Natural killer cell (primary cell): Measurements from ENCODE around the gene HOXD9. TPM values are rescaled to one million over a fixed set of nuclear protein-coding genes. Genes with fewer than 3 reads are reported as not detected.

ENCODE experiments used
- ATAC-seq, 3 donors: fragments of 150-1000 bp in 2 of 3; fragments of 200-7000 bp in 1 of 3; cut with Tn5 transposase; 1 replicate in 1 of 3; 2 replicates in 2 of 3; pipeline ENCODE4 v1.10.0; 2021; ENCODE audit warnings: mild to moderate bottlenecking in 2 of 3, moderate library complexity in 2 of 3
- DNase-seq, 2 donors: peaks; one replicate each; pipeline versions ENCODE4 v3.0.0 to v3.0.0-alpha.2; 2013 to 2021; ENCODE audit warnings: mixed read lengths in 1 of 2
- H3K27ac ChIP-seq: one replicate; pipeline ENCODE4 v1.5.1; 2013; ENCODE audit warnings: mild to moderate bottlenecking, low read length
- H3K27me3 ChIP-seq: one replicate; pipeline ENCODE4 v1.6.1; 2013; ENCODE audit warnings: low read length; ENCODE audit not compliant: control insufficient read depth, insufficient read depth
- H3K36me3 ChIP-seq: one replicate; pipeline ENCODE4 v1.6.1; 2013; ENCODE audit warnings: low read length; ENCODE audit not compliant: control insufficient read depth, insufficient read depth
- H3K4me1 ChIP-seq: one replicate; pipeline ENCODE4 v1.6.1; 2013; ENCODE audit warnings: low read length; ENCODE audit not compliant: control insufficient read depth, insufficient read depth
- H3K4me3 ChIP-seq: one replicate; pipeline ENCODE4 v1.5.1; 2013; ENCODE audit warnings: low read length
- H3K9me3 ChIP-seq: one replicate; pipeline ENCODE4 v1.6.1; 2013; ENCODE audit warnings: low read length; ENCODE audit not compliant: control insufficient read depth, insufficient read depth
- H3K27ac Mint-ChIP-seq, 2 donors: one replicate each; pipeline ENCODE4 v1.8.0; 2022; ENCODE audit warnings: mild to moderate bottlenecking in 2 of 2, mixed read lengths in 2 of 2, moderate library complexity in 1 of 2
- H3K27me3 Mint-ChIP-seq, 2 donors: one replicate each; pipeline ENCODE4 v1.8.0; 2022; ENCODE audit warnings: low read depth in 2 of 2, mixed read lengths in 2 of 2
- H3K36me3 Mint-ChIP-seq: one replicate; pipeline ENCODE4 v1.8.0; 2022; ENCODE audit warnings: mixed read lengths
- H3K4me1 Mint-ChIP-seq, 2 donors: one replicate each; pipeline ENCODE4 v1.8.0; 2022; ENCODE audit warnings: mixed read lengths in 2 of 2
- H3K4me3 Mint-ChIP-seq: one replicate; pipeline ENCODE4 v1.8.0; 2022; ENCODE audit warnings: mild to moderate bottlenecking, moderate library complexity, mixed read lengths
- H3K9me3 Mint-ChIP-seq, 2 donors: one replicate each; pipeline ENCODE4 v1.8.0; 2022; ENCODE audit warnings: mixed read lengths in 2 of 2
- WGBS: methylation state at CpG from one replicate; pipeline ENCODE4 v1.1.7; 2013; ENCODE audit warnings: missing lambda C conversion rate; ENCODE audit not compliant: insufficient coverage; 5-methylcytosine and 5-hydroxymethylcytosine counted together
- intact Hi-C: fragments of 100-400 bp; cut with micrococcal nuclease; formaldehyde crosslinking; loops from one replicate; pipeline ENCODE4 v1.14.2; 2022
- total RNA-seq, 4 donors: library from RNA; stranded (reverse); fragments of 120-200 nt in 1 of 4; gene quantifications; one replicate each; pipeline versions ENCODE4 v1.2.3 to v1.2.4, GENCODE V29; 2013 to 2022
- TF ChIP-seq, protein P1 (sequence below): fragments of 200-600 bp; IDR thresholded peaks from one replicate; pipeline ENCODE4 v1.8.0; 2022; ENCODE audit warnings: antibody characterized with exemption

HOXD9 gene
- total RNA-seq, 3 donors from 2014 or later (not counting 1 experiment from before 2014, with no cell fraction given): not detected

DNA sequence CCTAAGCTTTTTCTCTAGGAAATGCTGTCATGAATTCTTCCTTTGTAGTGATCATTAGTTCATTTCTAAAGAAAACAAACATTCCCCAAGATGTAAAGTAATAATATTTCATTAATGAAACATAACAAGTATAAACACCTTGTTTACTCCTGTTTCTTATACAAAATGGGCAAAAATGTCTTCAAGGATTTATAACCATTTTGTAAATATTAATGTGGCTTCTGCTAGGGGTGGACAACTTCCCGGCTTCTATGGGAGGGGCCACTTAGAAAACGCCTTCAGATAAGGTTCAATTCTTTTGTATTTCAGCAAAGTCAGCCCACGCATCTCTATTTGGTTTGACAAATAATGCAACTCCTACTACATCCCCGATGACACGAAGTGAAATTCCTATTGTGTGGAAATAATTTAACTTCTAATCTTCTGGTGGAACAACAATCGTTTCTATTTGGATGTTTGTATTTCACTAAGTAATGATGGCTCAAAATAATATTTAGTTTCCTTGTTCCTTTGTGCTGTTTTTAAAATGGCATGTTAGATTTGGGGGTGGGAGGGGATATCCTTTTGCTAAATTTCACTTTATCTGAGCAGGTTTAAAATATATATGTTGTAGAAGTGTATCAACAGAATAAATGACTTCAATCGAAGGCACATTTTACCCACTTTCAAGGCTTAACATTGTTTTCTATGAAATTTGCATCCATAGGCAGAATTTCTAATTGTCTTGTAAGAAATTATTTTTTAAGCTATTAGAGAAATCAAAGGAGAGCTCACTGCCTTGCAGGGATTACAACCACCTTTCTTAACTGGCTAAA lies 51.3 kb downstream of the HOXD9 start:
- peaks cover 70% of the 10 kb centered on the region for H3K27me3 ChIP-seq
- H3K27ac ChIP-seq: no peak overlapping the region
- Mint-ChIP-seq H3K27ac (no peak overlapping the region), H3K4me3 (no peak overlapping the region), H3K4me1 (no peaks in the 10 kb centered on the region), H3K36me3 (no peaks in the 10 kb centered on the region), H3K9me3 (no peaks in the 10 kb centered on the region), H3K27me3 (peaks cover 67 to 74% of the 10 kb centered on the region in 2 donors)
- ATAC-seq (no peak), DNase-seq (no peak)
- TF ChIP-seq, protein P1, sequence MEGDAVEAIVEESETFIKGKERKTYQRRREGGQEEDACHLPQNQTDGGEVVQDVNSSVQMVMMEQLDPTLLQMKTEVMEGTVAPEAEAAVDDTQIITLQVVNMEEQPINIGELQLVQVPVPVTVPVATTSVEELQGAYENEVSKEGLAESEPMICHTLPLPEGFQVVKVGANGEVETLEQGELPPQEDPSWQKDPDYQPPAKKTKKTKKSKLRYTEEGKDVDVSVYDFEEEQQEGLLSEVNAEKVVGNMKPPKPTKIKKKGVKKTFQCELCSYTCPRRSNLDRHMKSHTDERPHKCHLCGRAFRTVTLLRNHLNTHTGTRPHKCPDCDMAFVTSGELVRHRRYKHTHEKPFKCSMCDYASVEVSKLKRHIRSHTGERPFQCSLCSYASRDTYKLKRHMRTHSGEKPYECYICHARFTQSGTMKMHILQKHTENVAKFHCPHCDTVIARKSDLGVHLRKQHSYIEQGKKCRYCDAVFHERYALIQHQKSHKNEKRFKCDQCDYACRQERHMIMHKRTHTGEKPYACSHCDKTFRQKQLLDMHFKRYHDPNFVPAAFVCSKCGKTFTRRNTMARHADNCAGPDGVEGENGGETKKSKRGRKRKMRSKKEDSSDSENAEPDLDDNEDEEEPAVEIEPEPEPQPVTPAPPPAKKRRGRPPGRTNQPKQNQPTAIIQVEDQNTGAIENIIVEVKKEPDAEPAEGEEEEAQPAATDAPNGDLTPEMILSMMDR: no peak
- 17% methylated on average over 4 of the region's 7 CpGs for WGBS
- intact Hi-C loops: no loop called here
- no peaks in the 10 kb centered on the region for H3K36me3 ChIP-seq
- no peak overlapping the region for H3K4me3 ChIP-seq
- H3K4me1 ChIP-seq: no peaks in the 10 kb centered on the region
- H3K9me3 ChIP-seq: no peaks in the 10 kb centered on the region

DNA sequence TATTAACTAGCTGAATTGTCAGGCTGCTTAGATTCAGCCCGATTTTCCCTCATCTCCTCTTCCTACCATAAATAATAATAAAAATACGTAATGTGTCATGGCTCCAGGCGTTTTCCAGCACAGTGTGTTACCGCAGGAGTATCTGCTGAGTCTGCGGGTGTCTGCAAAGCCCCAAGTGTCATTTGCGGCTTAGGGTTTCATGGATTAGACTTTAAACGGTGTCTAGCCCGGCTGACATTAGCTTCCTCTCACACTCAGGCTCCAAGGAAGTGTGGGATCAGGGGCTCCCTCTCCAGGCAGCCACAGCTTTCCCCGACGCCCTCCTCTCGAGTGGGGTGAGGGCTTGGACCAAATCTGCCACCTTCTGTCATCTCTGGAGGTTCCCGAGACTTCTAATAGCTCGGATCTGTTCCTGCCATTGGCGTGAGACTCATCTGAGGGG lies 51.9 kb downstream of the HOXD9 start:
- no peaks in the 10 kb centered on the region for H3K4me1 ChIP-seq
- Mint-ChIP-seq H3K36me3 (peaks cover 3% of the 10 kb centered on the region), H3K9me3 (no peaks in the 10 kb centered on the region), H3K27ac (no peak overlapping the region), H3K4me1 (no peaks in the 10 kb centered on the region), H3K27me3 (peaks cover 71 to 80% of the 10 kb centered on the region in 2 donors), H3K4me3 (no peak overlapping the region)
- no peak overlapping the region for H3K27ac ChIP-seq
- no peaks in the 10 kb centered on the region for H3K9me3 ChIP-seq
- ATAC-seq (no peak), DNase-seq (no peak)
- H3K4me3 ChIP-seq: no peak overlapping the region
- TF ChIP-seq, protein P1: no peak
- H3K36me3 ChIP-seq: no peaks in the 10 kb centered on the region
- 5% methylated on average over 14 of the region's 14 CpGs for WGBS
- H3K27me3 ChIP-seq: peaks cover 73% of the 10 kb centered on the region
- intact Hi-C loops: no loop called here

Other genes starting within 250 kb of the HOXD9 start
- gene LNPK, start 120.5 kb upstream of the HOXD9 start, total RNA-seq: 10 to 100 TPM; 23.9 to 29.9 (median 29.1) TPM
- not detected for gene EVX2, start 38.8 kb upstream of the HOXD9 start, total RNA-seq
- not detected for gene HOXD13, start 30.0 kb upstream of the HOXD9 start, total RNA-seq
- not detected for gene HOXD12, start 22.9 kb upstream of the HOXD9 start, total RNA-seq
- not detected for gene HOXD11, start 15.4 kb upstream of the HOXD9 start, total RNA-seq
- gene HOXD10, start 5.9 kb upstream of the HOXD9 start, total RNA-seq: not detected
- gene HOXD8, start 7.0 kb downstream of the HOXD9 start, total RNA-seq: not detected
- not detected for gene HOXD4, start 28.8 kb downstream of the HOXD9 start, total RNA-seq
- gene HOXD3, start 34.6 kb downstream of the HOXD9 start, total RNA-seq: not detected
- gene HOXD1, start 65.9 kb downstream of the HOXD9 start, total RNA-seq: under 1 TPM in 1 of 3 donors, not detected in 2; 0.12 TPM
- 1 to 10 TPM; 3.8 to 8.7 (median 7.7) TPM for gene MTX2, start 146.7 kb downstream of the HOXD9 start, total RNA-seq